Vagina (tissue), 2 donors: Measurements from ENCODE around the gene KIAA1755. TPM values are rescaled to one million over a fixed set of nuclear protein-coding genes. Genes with fewer than 3 reads are reported as not detected.

ENCODE experiments used
- DNase-seq, 2 donors: peaks; one replicate each; pipeline ENCODE4 v3.0.0-alpha.2; 2017; ENCODE audit errors: extremely low spot score in 2 of 2
- H3K27ac ChIP-seq: fragments of 200-600 bp; sonication (generic); one replicate; pipeline ENCODE4 v1.5.1; 2019
- H3K27me3 ChIP-seq: fragments of 200-600 bp; sonication (generic); one replicate; pipeline ENCODE4 v1.5.1; 2019
- H3K36me3 ChIP-seq, 2 donors: fragments of 200-600 bp; sonication (generic); one replicate each; pipeline ENCODE4 v1.5.1; 2017 to 2019
- H3K4me1 ChIP-seq: fragments of 200-600 bp; sonication (generic); one replicate; pipeline ENCODE4 v1.5.1; 2019
- H3K4me3 ChIP-seq, 2 donors: fragments of 200-600 bp; sonication (generic); 1 replicate in 1 of 2; 2 replicates in 1 of 2; pipeline ENCODE4 v1.5.1; 2016 to 2019
- H3K9me3 ChIP-seq: fragments of 200-600 bp; sonication (generic); one replicate; pipeline ENCODE4 v1.5.1; 2019
- CTCF ChIP-seq, 3 experiments: fragments of 450-650 bp in 2 of 3; fragments of 200-600 bp in 1 of 3; sonication (generic) in 1 of 3; IDR thresholded peaks; one replicate each; pipeline ENCODE4 v1.5.1; 2017 to 2019; ENCODE audit warnings: antibody characterized with exemption in 3 of 3, mild to moderate bottlenecking in 2 of 3, moderate library complexity in 2 of 3
- POLR2A ChIP-seq, 2 donors: fragments of 450-650 bp; IDR thresholded peaks; one replicate each; pipeline ENCODE4 v1.6.1; 2017; ENCODE audit warnings: antibody characterized with exemption in 2 of 2, mild to moderate bottlenecking in 2 of 2, moderate library complexity in 2 of 2
- POLR2AphosphoS5 ChIP-seq, 2 donors: sonication (generic); formaldehyde crosslinking; IDR thresholded peaks; one replicate each; pipeline ENCODE4 v1.9.0; 2017; ENCODE audit warnings: antibody characterized with exemption in 2 of 2, mild to moderate bottlenecking in 2 of 2, low read depth in 1 of 2; ENCODE audit not compliant: insufficient read depth in 1 of 2
- intact Hi-C: fragments of 100-400 bp; cut with DNase I; formaldehyde crosslinking; loops from one replicate; pipeline ENCODE4 v1.15.1; 2023
- total RNA-seq: library from RNA; depleted of rRNA; stranded (reverse); fragments of >200 nt; gene quantifications from one replicate; pipeline ENCODE4 v1.2.3, GENCODE V29; 2016

KIAA1755 gene
- total RNA-seq, 1 donor from 2014 or later = 2.7 TPM

GRCh38 chr20:38222231-38222922, 38.2 kb downstream of the KIAA1755 start:
- no peak for DNase-seq
- Histone ChIP-seq H3K4me3 (no peak overlapping the region), H3K4me1 (peaks cover 12% of the 10 kb centered on the region), H3K27me3 (no peaks in the 10 kb centered on the region), H3K27ac (no peak overlapping the region), H3K36me3 (no peaks in the 10 kb centered on the region), H3K9me3 (no peaks in the 10 kb centered on the region)
- intact Hi-C loops = loop anchor here (5.0 to 10.0 kb wide), 3 partner anchors 100 to 658 kb away; no protein-coding TSS in a partner anchor
- TF ChIP-seq POLR2A (IDR thresholded peaks at IDR 0.05) (no peak), CTCF (IDR thresholded peaks at IDR 0.05) (peak; percentile 58 to 89 (median 77))

DNA sequence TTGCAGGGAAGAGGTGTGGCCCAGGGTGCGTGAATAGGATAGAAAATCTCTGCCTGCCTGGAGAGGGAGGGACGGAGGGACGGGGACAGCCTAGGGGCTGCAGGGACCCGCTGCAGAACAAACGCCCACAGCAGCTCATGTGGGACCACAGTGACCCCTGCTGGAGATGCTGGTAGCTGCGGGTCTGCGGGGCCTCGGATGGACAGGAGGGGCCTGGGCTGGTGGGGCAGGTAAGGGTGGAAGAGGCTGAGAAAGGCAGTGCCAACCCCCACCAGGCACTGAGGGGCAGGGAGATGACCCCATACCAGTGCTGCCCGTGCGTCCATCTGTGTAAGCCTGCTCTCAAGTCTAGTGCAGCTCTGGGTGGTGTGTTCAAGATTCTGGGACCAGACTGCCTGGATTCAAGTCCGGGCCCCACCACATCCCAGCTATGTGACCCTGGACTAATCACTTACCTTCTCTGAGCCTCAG, 39.4 kb downstream of the KIAA1755 start:
- intact Hi-C loops = loop anchor here (5.0 to 10.0 kb wide), 3 partner anchors 101 to 656 kb away; no protein-coding TSS in a partner anchor
- H3K9me3 ChIP-seq = no peaks in the 10 kb centered on the region
- DNase-seq = no peak

DNA sequence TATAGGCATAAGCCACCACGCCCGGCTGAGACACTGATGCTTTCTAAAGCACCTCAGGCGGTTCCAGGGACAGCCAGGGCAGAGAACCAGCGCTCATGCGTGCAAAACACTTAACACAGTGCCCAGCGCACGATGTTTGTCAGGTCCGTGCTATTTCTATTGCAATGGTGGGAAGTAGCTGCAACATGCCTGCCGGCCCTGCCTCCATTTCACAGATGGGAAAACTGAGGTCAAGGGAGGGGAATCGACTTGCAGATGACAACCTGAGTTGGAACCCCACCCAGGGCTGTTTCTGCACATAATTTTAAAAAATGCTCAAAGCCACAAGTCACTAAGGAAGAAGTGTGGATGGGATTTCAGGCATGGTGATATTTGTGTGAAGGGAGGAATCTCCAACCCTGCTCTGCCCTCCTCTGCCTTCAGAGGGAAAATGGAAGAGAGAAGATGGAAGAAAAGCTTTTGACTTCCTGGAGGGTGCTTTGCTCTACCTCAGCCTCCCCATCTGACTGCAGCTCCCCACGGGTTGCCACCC, 39.9 kb downstream of the KIAA1755 start:
- no peak for DNase-seq
- no peaks in the 10 kb centered on the region for H3K36me3 ChIP-seq
- peaks cover 14% of the 10 kb centered on the region for H3K4me1 ChIP-seq
- no peaks in the 10 kb centered on the region for H3K27me3 ChIP-seq
- no peak for TF ChIP-seq CTCF (IDR thresholded peaks at IDR 0.05)
- TF ChIP-seq POLR2A (IDR thresholded peaks at IDR 0.05) = no peak
- no peak for TF ChIP-seq POLR2AphosphoS5 (IDR thresholded peaks at IDR 0.05; ENCODE audit: insufficient read depth in 1 of 2, low read depth in 1 of 2)
- no peak overlapping the region for H3K4me3 ChIP-seq
- H3K9me3 ChIP-seq = no peaks in the 10 kb centered on the region
- intact Hi-C loops = loop anchor here (5.0 to 10.0 kb wide), 3 partner anchors 102 to 656 kb away; no protein-coding TSS in a partner anchor
- no peak overlapping the region for H3K27ac ChIP-seq

More for the DNA sequence above, 39.4 kb downstream of the KIAA1755 start:
- Histone ChIP-seq H3K4me1 (peaks cover 14% of the 10 kb centered on the region), H3K4me3 (no peak overlapping the region), H3K36me3 (no peaks in the 10 kb centered on the region), H3K27ac (no peak overlapping the region), H3K27me3 (no peaks in the 10 kb centered on the region)
- TF ChIP-seq POLR2AphosphoS5 (IDR thresholded peaks at IDR 0.05; ENCODE audit: insufficient read depth in 1 of 2, low read depth in 1 of 2) = no peak
- TF ChIP-seq CTCF (IDR thresholded peaks at IDR 0.05) = peak; percentile 66 to 93 (median 90)

GRCh38 chr20:38219006-38219950, 41.3 kb downstream of the KIAA1755 start:
- Histone ChIP-seq H3K4me3 (no peak overlapping the region), H3K27me3 (no peaks in the 10 kb centered on the region), H3K36me3 (no peaks in the 10 kb centered on the region), H3K9me3 (no peaks in the 10 kb centered on the region), H3K27ac (no peak overlapping the region), H3K4me1 (peaks cover 14% of the 10 kb centered on the region)
- no peak for DNase-seq
- intact Hi-C loops = loop anchor here (5.0 kb wide), 1 partner anchor 52 kb away; the partner anchor contains the start of gene TGM2
- TF ChIP-seq POLR2A (IDR thresholded peaks at IDR 0.05) (no peak), CTCF (IDR thresholded peaks at IDR 0.05) (no peak), POLR2AphosphoS5 (IDR thresholded peaks at IDR 0.05; ENCODE audit: insufficient read depth in 1 of 2, low read depth in 1 of 2) (no peak)
